PC-3 (cell line): ENCODE data around the gene RRAGC.

Source experiments
- EZH2 ChIP-seq: fragments of 300-600 bp; sonication (generic); IDR thresholded peaks from one replicate; pipeline ENCODE4 v1.6.1; 2017; ENCODE audit warnings: antibody characterized with exemption, mild to moderate bottlenecking, low read length; ENCODE audit not compliant: unreplicated experiment
- EZH2phosphoT487 ChIP-seq: fragments of 300-600 bp; sonication (generic); IDR thresholded peaks from 2 replicates; pipeline ENCODE4 v1.6.1; 2018; ENCODE audit warnings: mild to moderate bottlenecking, antibody characterized with exemption, low read length, borderline replicate concordance
- TF ChIP-seq, protein P1 (sequence below): fragments of 300-600 bp; sonication (generic); conservative IDR thresholded peaks from 2 replicates; pipeline ENCODE4 v1.5.1; 2017; ENCODE audit warnings: antibody characterized with exemption, low read depth, mild to moderate bottlenecking, low read length

- TF ChIP-seq, protein P1, sequence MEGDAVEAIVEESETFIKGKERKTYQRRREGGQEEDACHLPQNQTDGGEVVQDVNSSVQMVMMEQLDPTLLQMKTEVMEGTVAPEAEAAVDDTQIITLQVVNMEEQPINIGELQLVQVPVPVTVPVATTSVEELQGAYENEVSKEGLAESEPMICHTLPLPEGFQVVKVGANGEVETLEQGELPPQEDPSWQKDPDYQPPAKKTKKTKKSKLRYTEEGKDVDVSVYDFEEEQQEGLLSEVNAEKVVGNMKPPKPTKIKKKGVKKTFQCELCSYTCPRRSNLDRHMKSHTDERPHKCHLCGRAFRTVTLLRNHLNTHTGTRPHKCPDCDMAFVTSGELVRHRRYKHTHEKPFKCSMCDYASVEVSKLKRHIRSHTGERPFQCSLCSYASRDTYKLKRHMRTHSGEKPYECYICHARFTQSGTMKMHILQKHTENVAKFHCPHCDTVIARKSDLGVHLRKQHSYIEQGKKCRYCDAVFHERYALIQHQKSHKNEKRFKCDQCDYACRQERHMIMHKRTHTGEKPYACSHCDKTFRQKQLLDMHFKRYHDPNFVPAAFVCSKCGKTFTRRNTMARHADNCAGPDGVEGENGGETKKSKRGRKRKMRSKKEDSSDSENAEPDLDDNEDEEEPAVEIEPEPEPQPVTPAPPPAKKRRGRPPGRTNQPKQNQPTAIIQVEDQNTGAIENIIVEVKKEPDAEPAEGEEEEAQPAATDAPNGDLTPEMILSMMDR = no peak
- TF ChIP-seq EZH2 = no peak
- TF ChIP-seq EZH2phosphoT487 = no peak
Measured at GRCh38 chr1:38800720-38801671, 58.6 kb downstream of the RRAGC start.
